ENCODE measurements around the gene OR10A6. TPM values are rescaled to one million over a fixed set of nuclear protein-coding genes. Genes with fewer than 3 reads are reported as not detected.

OR10A6 gene
- total RNA-seq, 3 donors from 2014 or later = not detected

GRCh38 chr11:7910286-7910788, 20.7 kb downstream of the OR10A6 start:
- intact Hi-C loops (cut with DNase I, micrococcal nuclease) = no loop called here
- H3K9me3 ChIP-seq = no peaks in the 10 kb centered on the region
- ATAC-seq (no peak), DNase-seq (no peak)
- H3K4me3 ChIP-seq = no peak overlapping the region
- H3K36me3 ChIP-seq (ENCODE audit: low read depth) = no peaks in the 10 kb centered on the region
- H3K4me1 ChIP-seq (ENCODE audit: low read depth) = no peaks in the 10 kb centered on the region
- no peak for TF ChIP-seq CTCF (IDR thresholded peaks at IDR 0.05)

GRCh38 chr11:7909585-7910285, 21.3 kb downstream of the OR10A6 start:
- no peak for TF ChIP-seq CTCF (IDR thresholded peaks at IDR 0.05)
- DNase-seq (no peak), ATAC-seq (no peak)
- Histone ChIP-seq H3K36me3 (ENCODE audit: low read depth) (no peaks in the 10 kb centered on the region), H3K9me3 (no peaks in the 10 kb centered on the region), H3K4me3 (no peak overlapping the region), H3K4me1 (ENCODE audit: low read depth) (no peaks in the 10 kb centered on the region)
- intact Hi-C loops (cut with DNase I, micrococcal nuclease) = no loop called here

- intact Hi-C loops (cut with DNase I, micrococcal nuclease) = no loop called here
- Histone ChIP-seq H3K4me3 (no peak overlapping the region), H3K4me1 (ENCODE audit: low read depth) (peaks cover 11% of the 10 kb centered on the region), H3K36me3 (ENCODE audit: low read depth) (no peaks in the 10 kb centered on the region), H3K9me3 (no peaks in the 10 kb centered on the region)
- ATAC-seq = no peak
- no peak for DNase-seq
- no peak for TF ChIP-seq CTCF (IDR thresholded peaks at IDR 0.05)
These were observed 23.9 kb downstream of the OR10A6 start for GRCh38 chr11:7907121-7907520.

GRCh38 chr11:7906481-7906880, 24.6 kb downstream of the OR10A6 start:
- Histone ChIP-seq H3K9me3 (no peaks in the 10 kb centered on the region), H3K36me3 (ENCODE audit: low read depth) (no peaks in the 10 kb centered on the region), H3K4me1 (ENCODE audit: low read depth) (peaks cover 11% of the 10 kb centered on the region), H3K4me3 (no peak overlapping the region)
- DNase-seq = no peak
- TF ChIP-seq CTCF (IDR thresholded peaks at IDR 0.05) = no peak
- intact Hi-C loops (cut with DNase I, micrococcal nuclease) = no loop called here
- ATAC-seq = no peak

GRCh38 chr11:7905961-7906429, 25.1 kb downstream of the OR10A6 start:
- no peaks in the 10 kb centered on the region for H3K9me3 ChIP-seq
- ATAC-seq (no peak), DNase-seq (no peak)
- no peak overlapping the region for H3K4me3 ChIP-seq
- H3K4me1 ChIP-seq (ENCODE audit: low read depth) = peaks cover 12% of the 10 kb centered on the region
- no peak for TF ChIP-seq CTCF (IDR thresholded peaks at IDR 0.05)
- H3K36me3 ChIP-seq (ENCODE audit: low read depth) = no peaks in the 10 kb centered on the region
- intact Hi-C loops (cut with DNase I, micrococcal nuclease) = no loop called here

All from mucosa of descending colon (tissue), 3 donors.